ENCODE measurements around the gene LMTK3.
A peak's percentile ranks its signal among the peaks of the same experiment; 100 is the strongest.
"Not testable (repeated sequence)": the region's sequence is repeated elsewhere in the genome, so short reads cannot be mapped to it uniquely, and the experiment has no call there.

LMTK3 gene

DNA sequence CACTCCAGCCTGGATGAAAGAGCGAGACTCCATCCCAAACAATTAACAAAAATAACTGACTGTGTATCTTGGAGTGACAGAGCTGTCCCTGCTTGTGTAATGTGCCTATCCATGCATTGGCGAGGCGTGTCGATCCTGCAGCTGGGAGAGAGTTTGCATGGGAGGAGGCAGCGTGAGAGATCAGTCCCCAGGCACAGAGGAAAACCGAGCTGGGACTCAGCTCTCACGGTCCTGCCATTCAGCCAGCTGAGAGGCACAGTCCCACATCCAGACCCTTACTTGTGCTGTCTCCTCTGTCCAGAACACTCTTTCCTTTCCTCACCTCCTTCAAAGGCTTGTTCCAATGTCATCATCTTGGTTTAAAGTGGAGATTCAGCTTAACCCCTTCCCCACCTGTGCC lies 28.5 kb upstream of the LMTK3 start:
- DNase-seq, result no peak

DNA sequence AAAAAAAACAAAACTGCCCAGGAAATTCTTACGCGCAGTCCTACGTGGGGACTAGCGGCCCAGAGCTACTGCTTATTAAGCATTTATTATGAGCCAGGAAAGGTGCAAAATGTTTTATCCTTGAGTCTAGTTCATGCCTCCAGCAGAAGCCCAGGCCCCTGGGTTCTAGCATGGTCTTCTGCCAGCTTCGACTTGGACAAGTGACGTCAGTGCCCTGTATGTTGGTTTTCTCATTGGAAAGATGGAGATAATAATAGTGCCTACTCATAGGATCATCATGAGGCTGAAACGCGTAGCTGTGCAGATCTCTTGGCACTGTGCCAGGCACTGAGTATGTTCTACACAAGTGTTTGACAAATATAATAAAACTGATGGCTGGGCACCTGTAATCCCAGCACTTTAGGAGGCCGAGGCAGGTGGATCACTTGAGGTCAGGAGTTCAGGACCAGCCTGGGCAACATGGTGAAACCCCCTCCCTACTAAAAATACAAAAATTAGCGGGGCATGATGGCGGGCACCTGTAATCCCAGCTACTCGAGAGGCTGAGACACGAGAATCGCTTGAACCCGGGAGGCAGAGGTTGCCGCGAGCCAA lies 28.0 kb upstream of the LMTK3 start:
- DNase-seq, result no peak

GRCh38 chr19:48538057-48538456 lies 26.4 kb upstream of the LMTK3 start:
- not testable (repeated sequence) for DNase-seq

DNA sequence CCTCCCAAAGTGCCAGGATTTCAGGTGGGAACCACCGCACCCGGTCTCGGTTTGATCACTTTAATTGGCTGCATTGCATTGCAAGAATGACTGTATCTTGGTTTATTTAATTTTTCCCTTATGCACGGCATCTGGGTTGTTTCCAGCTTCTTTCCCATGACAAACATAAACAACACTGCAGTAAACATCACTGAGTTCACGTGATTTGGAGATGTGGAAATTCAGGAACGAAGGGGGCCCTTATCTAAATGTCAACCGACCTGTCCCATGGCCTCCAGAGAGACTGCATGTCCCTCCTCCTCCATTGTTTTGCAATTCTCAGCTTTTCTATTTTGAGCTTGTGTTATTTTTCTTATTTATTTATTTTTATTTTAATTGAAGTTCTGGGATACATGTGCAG lies 25.9 kb upstream of the LMTK3 start:
- DNase-seq, result no peak

- no peak for DNase-seq
Measured at GRCh38 chr19:48533770-48534169, 22.1 kb upstream of the LMTK3 start.

GRCh38 chr19:48530770-48531169 lies 19.1 kb upstream of the LMTK3 start:
- DNase-seq, result no peak

DNA sequence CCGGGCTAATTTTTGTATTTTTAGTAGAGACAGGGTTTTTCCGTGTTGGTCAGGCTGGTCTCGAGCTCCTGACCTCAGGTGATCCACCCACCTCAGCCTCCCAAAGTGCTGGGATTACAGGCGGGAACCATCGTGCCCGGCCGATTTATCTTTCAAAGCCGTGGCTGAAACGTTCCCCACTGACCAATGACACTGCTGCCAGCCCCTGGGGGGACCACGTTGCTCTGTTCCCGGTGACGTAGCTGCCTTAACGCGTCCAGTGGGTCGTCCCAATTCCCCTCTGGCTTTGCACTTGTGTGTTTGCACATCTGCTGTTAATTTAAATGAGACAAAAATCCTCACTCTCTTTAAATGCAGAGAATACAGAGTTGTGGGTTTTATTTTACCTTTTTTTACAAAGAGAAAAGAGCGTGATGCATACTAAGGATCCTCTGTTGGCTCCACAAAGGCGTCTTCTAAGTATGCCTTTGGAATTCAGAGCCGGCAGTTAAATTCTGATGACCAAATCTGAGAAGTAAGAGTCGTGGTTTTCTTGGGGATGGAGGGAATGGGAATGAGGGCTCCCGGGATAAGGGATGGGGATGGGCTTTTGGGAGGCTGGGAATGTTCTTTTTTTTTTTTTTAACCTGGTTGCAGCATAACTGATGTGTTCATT lies 18.6 kb upstream of the LMTK3 start:
- DNase-seq, result no peak

GRCh38 chr19:48529156-48529555 lies 17.5 kb upstream of the LMTK3 start:
- no peak for DNase-seq

GRCh38 chr19:48524732-48525131 lies 13.1 kb upstream of the LMTK3 start:
- no peak for DNase-seq

GRCh38 chr19:48524221-48524620 lies 12.6 kb upstream of the LMTK3 start:
- no peak for DNase-seq

DNA sequence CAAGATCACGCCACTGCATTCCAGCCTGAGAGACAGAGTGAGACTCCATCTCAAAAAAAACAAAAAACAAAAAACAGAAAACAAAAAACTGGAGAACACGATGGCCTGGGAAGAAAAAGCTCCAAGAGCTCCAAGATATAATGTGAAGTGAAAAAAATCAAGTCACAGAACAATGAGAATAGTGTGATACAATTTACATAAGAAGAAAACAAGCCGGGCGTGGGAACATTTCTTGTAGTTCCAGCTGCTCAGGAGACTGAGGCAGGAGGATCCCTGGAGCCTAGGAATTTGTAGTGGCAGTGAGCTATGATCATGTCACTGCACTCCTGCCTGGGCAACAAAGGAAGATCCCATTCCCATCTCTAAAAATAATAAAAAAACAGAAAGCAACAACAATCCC lies 8.5 kb upstream of the LMTK3 start:
- no peak for DNase-seq

DNA sequence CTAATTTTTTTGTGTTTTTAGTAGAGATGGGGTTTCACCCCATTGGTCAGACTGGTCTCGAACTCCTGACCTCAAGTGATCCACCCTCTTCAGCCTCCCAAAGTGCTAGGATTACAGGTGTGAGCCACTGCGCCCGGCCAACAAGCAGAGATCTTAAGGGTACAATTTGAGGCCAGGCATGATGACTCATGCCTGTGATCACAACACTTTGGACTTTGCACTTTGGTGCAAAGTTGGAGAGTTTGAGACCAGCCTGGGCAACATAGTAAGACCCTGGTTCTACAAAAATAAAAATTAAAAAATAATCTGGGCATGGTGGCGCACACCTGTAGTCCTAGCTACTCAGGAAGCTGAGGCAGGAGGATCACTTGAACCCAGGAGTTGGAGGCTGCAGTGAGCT lies 7.8 kb upstream of the LMTK3 start:
- DNase-seq, result not testable (repeated sequence)

DNA sequence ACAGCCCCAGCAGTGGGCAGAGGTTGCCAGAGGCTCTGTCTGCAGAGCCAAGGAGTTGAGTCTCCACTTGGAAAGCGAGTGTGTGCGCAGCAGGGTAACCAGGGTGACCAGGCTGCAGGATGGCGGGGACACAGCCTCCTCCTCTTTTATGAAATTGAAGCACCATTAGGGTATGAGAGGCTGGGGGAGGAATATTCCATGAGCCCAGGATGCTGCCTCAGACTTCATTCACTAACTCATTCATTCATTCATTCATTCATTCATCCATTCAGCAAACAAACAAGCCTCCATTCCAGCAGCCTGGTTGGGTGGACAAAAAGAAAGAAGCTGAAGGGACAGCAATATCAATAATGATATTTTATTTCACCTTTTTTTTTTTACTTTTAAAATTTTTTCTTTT lies 6.6 kb upstream of the LMTK3 start:
- no peak for DNase-seq

- DNase-seq, result no peak
Measured at GRCh38 chr19:48516536-48516935, 4.9 kb upstream of the LMTK3 start.

DNA sequence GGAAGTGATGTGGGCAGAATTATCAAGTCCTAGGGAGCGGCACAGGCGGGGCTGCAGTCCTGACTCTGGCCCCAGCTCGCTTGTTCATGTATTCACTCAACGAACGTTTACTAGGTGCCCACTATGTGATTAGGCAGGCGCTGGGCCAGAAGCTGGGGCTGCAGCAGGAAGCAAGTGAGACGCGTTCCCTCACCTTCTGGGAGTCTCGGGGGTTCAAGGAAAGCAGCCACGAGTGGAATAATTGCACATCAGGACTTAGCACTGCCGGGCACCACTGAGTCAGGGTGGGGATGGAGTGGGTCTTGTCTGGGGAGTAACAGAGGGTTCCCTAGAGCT lies 2.5 kb upstream of the LMTK3 start:
- no peak for DNase-seq

GRCh38 chr19:48513289-48514122 lies 1.9 kb upstream of the LMTK3 start:
- peak; percentile 62 for DNase-seq

- no peak for DNase-seq
Measured at GRCh38 chr19:48512504-48513288, 1.1 kb upstream of the LMTK3 start.

DNA sequence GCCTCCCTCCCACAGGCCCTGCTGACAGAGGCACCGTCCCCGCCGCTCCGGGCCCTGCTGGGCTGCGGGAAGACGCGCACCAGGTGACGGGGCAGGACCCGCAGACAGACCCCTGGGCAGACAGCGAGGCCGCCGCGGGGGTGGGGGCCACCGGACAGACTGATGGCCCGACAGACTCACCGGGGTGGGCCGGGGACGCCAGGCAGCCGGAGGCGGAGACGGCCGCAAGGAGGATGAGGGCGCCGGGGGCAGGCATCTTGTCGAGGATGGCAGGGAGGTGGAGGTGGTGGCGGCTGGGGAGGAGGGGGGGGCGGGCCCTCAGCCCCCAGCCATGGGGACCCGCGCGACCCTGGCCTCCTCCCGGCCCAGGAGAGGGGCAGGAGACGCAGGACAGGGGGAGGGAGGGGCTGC lies 309 bp downstream of the LMTK3 start:
- DNase-seq, result no peak

DNA sequence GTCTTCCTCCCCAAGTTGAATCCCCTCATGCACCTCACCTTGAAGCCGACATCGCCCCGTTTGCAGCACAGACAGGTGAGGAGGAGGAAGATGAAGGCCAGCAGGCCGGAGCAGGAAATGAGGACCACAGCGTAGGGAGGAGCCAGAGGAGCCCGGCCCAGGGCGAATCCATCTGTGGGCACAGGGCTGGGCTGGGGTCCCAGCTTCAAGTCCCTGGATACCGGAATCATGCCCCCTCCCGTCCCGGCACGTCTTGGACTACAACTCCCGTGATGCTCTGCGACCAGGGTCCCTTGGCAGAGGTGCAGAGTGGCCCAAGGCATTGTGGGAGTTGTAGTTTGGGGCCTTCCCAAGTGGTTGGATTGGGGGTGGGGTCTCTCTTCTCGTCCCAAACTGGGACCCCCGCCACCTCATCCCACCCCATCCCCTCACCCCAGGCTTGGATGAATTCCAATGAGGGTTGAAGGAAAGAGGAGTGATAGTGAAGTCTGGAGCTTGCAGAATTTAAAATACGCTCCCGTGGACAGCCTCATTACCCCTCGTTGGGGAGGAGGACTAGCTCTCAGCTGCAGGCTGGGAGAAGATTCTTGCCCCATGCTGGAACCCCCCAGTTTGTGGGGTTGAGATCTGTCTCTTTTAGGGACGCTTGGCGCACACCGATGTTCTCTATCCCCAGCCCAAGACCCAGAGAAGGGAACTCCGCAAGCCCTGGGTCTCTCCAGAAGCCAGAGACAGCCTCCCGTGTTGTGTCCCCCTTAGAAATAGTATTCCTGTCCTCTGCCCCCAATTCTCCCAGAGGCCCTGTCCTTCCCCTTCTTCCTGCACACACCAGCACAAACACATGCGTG lies 990 bp downstream of the LMTK3 start:
- no peak for DNase-seq

GRCh38 chr19:48509467-48510194 lies 2.0 kb downstream of the LMTK3 start:
- no peak for DNase-seq

DNA sequence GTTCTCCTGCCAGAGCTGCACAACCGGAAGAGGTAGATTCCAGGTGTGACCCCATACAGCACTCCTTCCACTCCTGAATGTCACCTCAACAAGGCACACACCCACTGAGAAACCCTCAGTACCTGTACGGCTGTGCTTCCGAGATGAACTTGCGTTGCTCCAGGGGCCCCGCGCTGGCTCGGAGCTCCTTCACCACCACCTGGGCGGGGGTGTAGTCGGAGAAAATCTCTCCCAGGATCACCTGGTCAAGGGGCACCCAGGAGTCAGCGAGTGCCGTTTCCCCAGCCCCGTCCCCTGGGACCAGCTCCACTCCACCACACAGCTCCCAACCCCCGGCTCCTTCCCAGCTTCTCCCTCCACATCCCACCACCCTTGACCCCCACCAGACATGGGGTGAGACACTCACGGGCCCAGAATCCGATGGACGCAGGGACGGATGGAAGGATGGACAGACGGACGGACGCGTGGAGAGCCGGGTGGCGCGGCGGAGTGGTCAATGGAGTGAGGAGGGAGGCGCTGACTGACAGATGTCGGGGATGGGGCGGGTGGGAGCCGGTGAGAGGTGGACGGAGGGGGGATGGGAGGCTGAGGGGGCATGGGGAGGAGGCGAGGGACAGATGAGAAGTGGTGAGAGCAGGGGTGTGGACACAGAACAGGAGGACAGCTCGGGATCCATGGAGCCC lies 2.8 kb downstream of the LMTK3 start:
- DNase-seq, result no peak

Data from DMS 273 treated with DMSO at 0.1 percent for 48 hours (cell line).